Stimulated activated CD4-positive, alpha-beta T cell treated with anti-CD3 and anti-CD28 coated beads, Interleukin-4, amount 100 ng/mL, for 1 hour (primary cell): ENCODE measurements around the gene PARN.
"Not testable (repeated sequence)": the region's sequence is repeated elsewhere in the genome, so short reads cannot be mapped to it uniquely, and the experiment has no call there.

Experiments used
- DNase-seq: peaks from one replicate; pipeline ENCODE4 v3.0.0-alpha.2; 2020

PARN gene

GRCh38 chr16:14630620-14631330 lies 715 bp upstream of the PARN start:
- not testable (repeated sequence) for DNase-seq

GRCh38 chr16:14629612-14629918 lies 495 bp downstream of the PARN start:
- no peak for DNase-seq

- no peak for DNase-seq
Measured at GRCh38 chr16:14628806-14629611, 1.1 kb downstream of the PARN start.

- DNase-seq, result no peak
Measured at GRCh38 chr16:14627078-14627477, 3.0 kb downstream of the PARN start.

- DNase-seq, result no peak
Measured at GRCh38 chr16:14618566-14618965, 11.5 kb downstream of the PARN start.

- no peak for DNase-seq
Measured at GRCh38 chr16:14616280-14616679, 13.8 kb downstream of the PARN start.

GRCh38 chr16:14613991-14614390 lies 16.1 kb downstream of the PARN start:
- DNase-seq, result no peak

GRCh38 chr16:14611660-14612059 lies 18.4 kb downstream of the PARN start:
- no peak for DNase-seq

GRCh38 chr16:14609716-14610115 lies 20.3 kb downstream of the PARN start:
- no peak for DNase-seq

GRCh38 chr16:14608604-14609003 lies 21.5 kb downstream of the PARN start:
- no peak for DNase-seq

GRCh38 chr16:14608111-14608566 lies 21.9 kb downstream of the PARN start:
- DNase-seq, result no peak

GRCh38 chr16:14606102-14606501 lies 24.0 kb downstream of the PARN start:
- no peak for DNase-seq

GRCh38 chr16:14602443-14602963 lies 27.6 kb downstream of the PARN start:
- DNase-seq, result no peak

GRCh38 chr16:14600164-14600563 lies 29.9 kb downstream of the PARN start:
- no peak for DNase-seq

- DNase-seq, result no peak
Measured at GRCh38 chr16:14586637-14587305, 43.3 kb downstream of the PARN start.

- no peak for DNase-seq
Measured at GRCh38 chr16:14585287-14585686, 44.8 kb downstream of the PARN start.

- not testable (repeated sequence) for DNase-seq
Measured at GRCh38 chr16:14580926-14581325, 49.1 kb downstream of the PARN start.

- no peak for DNase-seq
Measured at GRCh38 chr16:14579266-14579665, 50.8 kb downstream of the PARN start.

- no peak for DNase-seq
Measured at GRCh38 chr16:14576532-14576931, 53.5 kb downstream of the PARN start.

- DNase-seq, result no peak
Measured at GRCh38 chr16:14576069-14576468, 54.0 kb downstream of the PARN start.

- DNase-seq, result not testable (repeated sequence)
Measured at GRCh38 chr16:14574698-14575415, 55.2 kb downstream of the PARN start.

- DNase-seq, result no peak
Measured at GRCh38 chr16:14572535-14572934, 57.5 kb downstream of the PARN start.

GRCh38 chr16:14569213-14569612 lies 60.8 kb downstream of the PARN start:
- no peak for DNase-seq
